Lung (tissue), 16 donors: ENCODE results near the gene DPM3. TPM values are rescaled to one million over a fixed set of nuclear protein-coding genes. Genes with fewer than 3 reads are reported as not detected.
A peak's percentile ranks its signal among the peaks of the same experiment; 100 is the strongest.
"Not testable (repeated sequence)": the region's sequence is repeated elsewhere in the genome, so short reads cannot be mapped to it uniquely, and the experiment has no call there.

Source experiments
- ATAC-seq: fragments of 200-7000 bp; cut with Tn5 transposase; one replicate; pipeline ENCODE4 v1.9.1; 2020; ENCODE audit warnings: moderate number of reproducible peaks; ENCODE audit not compliant: insufficient read depth, low FRiP score
- DNase-seq, 3 donors: peaks; one replicate each; pipeline ENCODE4 v3.0.0-alpha.2; 2013 to 2017
- H3K27ac ChIP-seq, 2 donors: one replicate each; pipeline ENCODE4 v1.5.1; 2013; ENCODE audit warnings: mild to moderate bottlenecking in 2 of 2, moderate library complexity in 2 of 2, control low read depth in 1 of 2, inconsistent platforms in 1 of 2, low read depth in 1 of 2, low read length in 1 of 2
- H3K27me3 ChIP-seq, 3 donors: one replicate each; pipeline ENCODE4 v1.5.1; 2013; ENCODE audit warnings: low read length in 2 of 3; ENCODE audit not compliant: control insufficient read depth in 3 of 3, insufficient read depth in 3 of 3
- H3K36me3 ChIP-seq, 4 donors: one replicate each; pipeline ENCODE4 v1.5.1; 2013; ENCODE audit warnings: low read length in 4 of 4, mild to moderate bottlenecking in 1 of 4, moderate library complexity in 1 of 4; ENCODE audit not compliant: control insufficient read depth in 4 of 4, insufficient read depth in 4 of 4
- H3K4me1 ChIP-seq, 5 donors: one replicate each; pipeline ENCODE4 v1.5.1; 2013; ENCODE audit warnings: low read length in 5 of 5, mild to moderate bottlenecking in 2 of 5, moderate library complexity in 1 of 5; ENCODE audit not compliant: control insufficient read depth in 5 of 5, insufficient read depth in 5 of 5
- H3K4me3 ChIP-seq: one replicate; pipeline ENCODE4 v1.5.1; 2013; ENCODE audit warnings: mild to moderate bottlenecking, control low read depth, moderate library complexity
- H3K9ac ChIP-seq, 2 donors: one replicate each; pipeline ENCODE4 v1.5.1; 2013; ENCODE audit warnings: low read length in 2 of 2, control low read depth in 1 of 2; ENCODE audit not compliant: insufficient read depth in 1 of 2
- H3K9me3 ChIP-seq, 4 donors: one replicate each; pipeline ENCODE4 v1.5.1; 2013; ENCODE audit warnings: low read length in 3 of 4, mild to moderate bottlenecking in 1 of 4, moderate library complexity in 1 of 4; ENCODE audit not compliant: control insufficient read depth in 4 of 4, insufficient read depth in 3 of 4
- WGBS, 2 donors: extraction: QIAGEN DNeasy Blood & Tissue Kit; methylation state at CpG; one replicate each; pipeline ENCODE4 v1.1.7; 2013; 5-methylcytosine and 5-hydroxymethylcytosine counted together
- long read RNA-seq, 5 donors: transcript quantifications; one replicate each; lab custom pipeline, GENCODE V29; 2026
- polyA plus RNA-seq, 2 donors: library from polyadenylated mRNA; stranded (reverse); fragments of 200-250 nt; gene quantifications; one replicate each; pipeline ENCODE4 v1.2.1, GENCODE V29; 2013
- total RNA-seq, 2 donors: library from RNA; depleted of rRNA in 1 of 2; stranded (reverse); fragments of >200 nt in 1 of 2; gene quantifications; one replicate each; pipeline ENCODE4 v1.2.1, GENCODE V29; 2014 to 2021
- TF ChIP-seq, protein P1 (sequence below): IDR thresholded peaks from 2 replicates; pipeline ENCODE4 v1.5.1; 2012; ENCODE audit warnings: mild to moderate bottlenecking; ENCODE audit errors: control extremely low read depth, extremely low read depth
- donor health status: control.
- donor health status: control.
- donor health status: Bipolar disorder and iron deficiency.
- donor health status: healthy.
- donor health status: DM: yes; HTN: yes; CAD: no.

DPM3 gene
- total RNA-seq (10 to 100 TPM; 33.7 to 99.6 TPM), polyA plus RNA-seq (100 to 1,000 TPM; 166 to 491 TPM)
- long read RNA-seq, donor 1, transcript DPM3-203 (2 exons, 409 nt), result major isoform, 26 of 50 reads
- long read RNA-seq, donor 1, transcript DPM3-202 (1 exons, 517 nt), result minor isoform, 22 of 50 reads
- long read RNA-seq, donor 1, partial matches to known transcripts, result 0 of 50 reads
- long read RNA-seq, donor 1, other reads (novel, unspliced or antisense), result 0 of 50 reads
- long read RNA-seq, donor 2, transcript DPM3-202 (1 exons, 517 nt), result major isoform, 14 of 30 reads
- long read RNA-seq, donor 2, transcript DPM3-203 (2 exons, 409 nt), result minor isoform, 13 of 30 reads
- long read RNA-seq, donor 2, partial matches to known transcripts, result 0 of 30 reads
- long read RNA-seq, donor 2, other reads (novel, unspliced or antisense), result 0 of 30 reads
- long read RNA-seq, donor 3, transcript DPM3-202 (1 exons, 517 nt), result minor isoform, 5 of 21 reads
- long read RNA-seq, donor 3, transcript DPM3-203 (2 exons, 409 nt), result major isoform, 14 of 21 reads
- long read RNA-seq, donor 3, partial matches to known transcripts, result 0 of 21 reads
- long read RNA-seq, donor 3, other reads (novel, unspliced or antisense), result 0 of 21 reads
- long read RNA-seq, donor 4, transcript DPM3-202 (1 exons, 517 nt), result minor isoform, 7 of 23 reads
- long read RNA-seq, donor 4, transcript DPM3-203 (2 exons, 409 nt), result major isoform, 15 of 23 reads
- long read RNA-seq, donor 4, partial matches to known transcripts, result 0 of 23 reads
- long read RNA-seq, donor 4, other reads (novel, unspliced or antisense), result 0 of 23 reads
- long read RNA-seq, donor 5, transcript DPM3-202 (1 exons, 517 nt), result minor isoform, 17 of 53 reads
- long read RNA-seq, donor 5, transcript DPM3-203 (2 exons, 409 nt), result major isoform, 31 of 53 reads
- long read RNA-seq, donor 5, transcript DPM3-201 (2 exons, 486 nt), result minor isoform, 5 of 53 reads
- long read RNA-seq, donor 5, partial matches to known transcripts, result 0 of 53 reads
- long read RNA-seq, donor 5, other reads (novel, unspliced or antisense), result 0 of 53 reads

GRCh38 chr1:155139895-155140629, at the start of gene DPM3:
TSS of gene DPM3 (minus strand) at chr1:155140531. CDS start at chr1:155140240, 291 bp downstream.
- 0 to 1% methylated on average over 42 of the region's 42 CpGs for WGBS, 2 donors
- H3K27ac ChIP-seq, result peak within 1 kb of the TSS; percentile 84 to 96
- peak; percentile 65 for ATAC-seq
- H3K4me3 ChIP-seq, result peak within 1 kb of the TSS; percentile 61
- DNase-seq, result peak; percentile 87 to 90 (median 88)
- peaks cover 0 to 19% (median under 1%) of the 10 kb centered on the region in 5 donors for H3K4me1 ChIP-seq
- TF ChIP-seq, protein P1, sequence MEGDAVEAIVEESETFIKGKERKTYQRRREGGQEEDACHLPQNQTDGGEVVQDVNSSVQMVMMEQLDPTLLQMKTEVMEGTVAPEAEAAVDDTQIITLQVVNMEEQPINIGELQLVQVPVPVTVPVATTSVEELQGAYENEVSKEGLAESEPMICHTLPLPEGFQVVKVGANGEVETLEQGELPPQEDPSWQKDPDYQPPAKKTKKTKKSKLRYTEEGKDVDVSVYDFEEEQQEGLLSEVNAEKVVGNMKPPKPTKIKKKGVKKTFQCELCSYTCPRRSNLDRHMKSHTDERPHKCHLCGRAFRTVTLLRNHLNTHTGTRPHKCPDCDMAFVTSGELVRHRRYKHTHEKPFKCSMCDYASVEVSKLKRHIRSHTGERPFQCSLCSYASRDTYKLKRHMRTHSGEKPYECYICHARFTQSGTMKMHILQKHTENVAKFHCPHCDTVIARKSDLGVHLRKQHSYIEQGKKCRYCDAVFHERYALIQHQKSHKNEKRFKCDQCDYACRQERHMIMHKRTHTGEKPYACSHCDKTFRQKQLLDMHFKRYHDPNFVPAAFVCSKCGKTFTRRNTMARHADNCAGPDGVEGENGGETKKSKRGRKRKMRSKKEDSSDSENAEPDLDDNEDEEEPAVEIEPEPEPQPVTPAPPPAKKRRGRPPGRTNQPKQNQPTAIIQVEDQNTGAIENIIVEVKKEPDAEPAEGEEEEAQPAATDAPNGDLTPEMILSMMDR, result no peak
- H3K36me3 ChIP-seq, result peaks cover 0 to 7% (median 4%) of the 10 kb centered on the region in 4 donors
- H3K27me3 ChIP-seq, result no peaks in the 10 kb centered on the region
- H3K9ac ChIP-seq, result peak within 1 kb of the TSS in 1 of 2 donors; percentile 83
- no peaks in the 10 kb centered on the region for H3K9me3 ChIP-seq

DNA sequence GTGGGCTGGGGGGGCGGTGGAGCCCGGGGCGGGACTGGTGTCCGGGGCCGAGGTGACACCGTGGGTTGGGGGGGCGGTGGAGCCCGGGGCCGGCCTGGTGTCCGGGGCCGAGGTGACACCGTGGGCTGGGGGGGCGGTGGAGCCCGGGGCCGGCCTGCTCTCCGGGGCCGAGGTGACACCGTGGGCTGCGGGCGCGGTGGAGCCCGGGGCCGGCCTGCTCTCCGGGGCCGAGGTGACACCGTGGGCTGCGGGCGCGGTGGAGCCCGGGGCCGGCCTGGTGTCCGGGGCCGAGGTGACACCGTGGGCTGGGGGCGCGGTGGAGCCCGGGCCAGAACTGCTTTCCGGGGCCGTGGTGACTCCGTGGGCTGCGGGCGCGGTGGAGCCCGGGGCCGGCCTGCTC, 49.6 kb upstream of the DPM3 start:
- not testable (repeated sequence) for H3K27me3 ChIP-seq, H3K4me3 ChIP-seq, ATAC-seq, DNase-seq, H3K27ac ChIP-seq, H3K9me3 ChIP-seq, H3K36me3 ChIP-seq, H3K9ac ChIP-seq
- H3K4me1 ChIP-seq, result peaks cover 0 to 31% (median 10%) of the 10 kb centered on the region in 5 donors
- WGBS, 2 donors, result 75 to 91% methylated on average over 22 to 25 of the region's 45 CpGs

GRCh38 chr1:155188268-155188667, 47.9 kb upstream of the DPM3 start:
- Histone ChIP-seq H3K36me3 (no peaks in the 10 kb centered on the region), H3K9ac (no peak overlapping the region), H3K4me1 (peaks cover 0 to 22% (median 9%) of the 10 kb centered on the region in 5 donors), H3K27ac (peak overlapping the region in 1 of 2 donors; percentile 85), H3K27me3 (no peaks in the 10 kb centered on the region), H3K4me3 (no peak overlapping the region), H3K9me3 (no peaks in the 10 kb centered on the region)
- WGBS, 2 donors, result 75 to 88% methylated on average over 12 to 14 of the region's 14 CpGs
- TF ChIP-seq, protein P1, result no peak
- ATAC-seq (no peak), DNase-seq (no peak)
